ENCODE data around the gene ENTPD8. TPM values are rescaled to one million over a fixed set of nuclear protein-coding genes. Genes with fewer than 3 reads are reported as not detected.

The ENTPD8 gene
- polyA plus RNA-seq, 1 donor = 14.2 TPM

DNA sequence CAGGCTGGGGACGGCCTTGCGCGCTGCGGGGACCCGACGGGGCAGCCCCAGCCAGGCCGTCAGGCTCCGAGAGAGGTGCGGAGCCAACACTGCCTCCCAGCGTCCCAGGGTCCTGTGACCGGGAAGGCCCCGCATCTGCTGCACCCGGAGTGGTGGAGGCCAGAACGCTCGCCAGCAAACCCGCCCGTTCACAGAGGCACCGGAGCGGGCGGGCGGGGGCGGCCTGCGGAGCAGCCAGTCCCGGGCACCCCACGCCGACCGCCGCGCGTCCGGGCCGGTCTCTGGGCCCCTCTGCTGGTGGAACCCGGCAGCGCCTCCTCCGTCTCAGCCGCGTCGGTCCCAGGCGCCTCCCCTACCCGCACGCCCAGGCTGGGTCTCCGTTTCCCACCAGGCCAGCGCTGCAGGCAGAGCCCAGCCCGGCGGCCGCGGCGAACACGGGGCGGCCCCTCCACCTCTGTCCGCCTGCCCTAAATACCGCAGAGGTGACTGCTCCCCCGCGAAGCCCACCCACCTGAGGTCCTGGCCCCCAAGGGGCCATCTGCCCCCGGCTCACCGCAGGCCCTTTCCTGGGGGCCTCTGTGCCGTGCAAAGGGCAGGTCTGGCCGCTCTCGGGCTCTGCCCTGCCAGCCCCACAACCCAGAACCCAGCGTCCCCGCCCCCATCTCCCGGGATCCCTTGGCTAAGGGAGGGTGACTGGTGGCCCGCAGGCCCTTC lies 34.1 kb downstream of the ENTPD8 start:
- Histone ChIP-seq H3K4me1 (ENCODE audit: control insufficient read depth, insufficient read depth, low read length) (peaks cover 29% of the 10 kb centered on the region), H3K4me3 (ENCODE audit: low read length) (peak overlapping the region; percentile 46), H3K27ac (ENCODE audit: low read length) (peak overlapping the region; percentile 74), H3K9me3 (ENCODE audit: control insufficient read depth, low read depth, low read length) (peaks cover 3% of the 10 kb centered on the region), H3K27me3 (ENCODE audit: control insufficient read depth, insufficient read depth, low read length) (no peaks in the 10 kb centered on the region), H3K36me3 (ENCODE audit: control insufficient read depth, insufficient read depth, low read length) (no peaks in the 10 kb centered on the region)
- WGBS (ENCODE audit: insufficient coverage, low lambda C conversion rate) = no CpG with 5 or more reads among the region's 63 CpGs
- peak; percentile 77 to 89 for DNase-seq

- no peaks in the 10 kb centered on the region for H3K36me3 ChIP-seq (ENCODE audit: control insufficient read depth, insufficient read depth, low read length)
- 92% methylated on average over 2 of the region's 20 CpGs for WGBS (ENCODE audit: insufficient coverage, low lambda C conversion rate)
- peak overlapping the region; percentile 65 for H3K27ac ChIP-seq (ENCODE audit: low read length)
- no peaks in the 10 kb centered on the region for H3K27me3 ChIP-seq (ENCODE audit: control insufficient read depth, insufficient read depth, low read length)
- peak; percentile 73 to 90 for DNase-seq
- peaks cover 29% of the 10 kb centered on the region for H3K4me1 ChIP-seq (ENCODE audit: control insufficient read depth, insufficient read depth, low read length)
- H3K9me3 ChIP-seq (ENCODE audit: control insufficient read depth, low read depth, low read length) = peaks cover 3% of the 10 kb centered on the region
- peak overlapping the region; percentile 46 for H3K4me3 ChIP-seq (ENCODE audit: low read length)
Observed at GRCh38 chr9:137406085-137406760, 34.9 kb downstream of the ENTPD8 start.

DNA sequence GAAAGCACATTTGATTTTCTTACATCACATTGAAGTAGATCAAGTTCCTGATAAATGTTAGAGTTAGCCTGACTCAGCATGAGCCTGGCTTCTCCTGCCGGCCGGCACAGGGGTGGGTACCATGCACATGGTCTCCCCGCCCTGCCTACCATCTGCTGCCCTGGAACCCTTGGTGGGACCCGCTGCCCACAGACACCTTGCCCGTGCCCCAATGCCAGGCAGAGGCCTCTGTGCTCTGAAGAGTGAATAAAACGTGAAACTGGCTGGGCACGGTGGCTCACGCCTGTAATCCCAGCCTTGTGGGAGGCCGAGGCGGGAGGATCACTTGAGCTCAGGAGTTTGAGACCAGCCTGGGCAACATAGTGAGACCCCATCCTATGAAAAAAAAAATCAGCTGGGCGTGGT lies 35.5 kb downstream of the ENTPD8 start:
- 100% methylated on average over 1 of the region's 11 CpGs for WGBS (ENCODE audit: insufficient coverage, low lambda C conversion rate)
- H3K36me3 ChIP-seq (ENCODE audit: control insufficient read depth, insufficient read depth, low read length) = no peaks in the 10 kb centered on the region

GRCh38 chr9:137404961-137405567 lies 36.1 kb downstream of the ENTPD8 start:
- no CpG with 5 or more reads among the region's 24 CpGs for WGBS (ENCODE audit: insufficient coverage, low lambda C conversion rate)

More for the DNA sequence above, 35.5 kb downstream of the ENTPD8 start:
- Histone ChIP-seq H3K4me1 (ENCODE audit: control insufficient read depth, insufficient read depth, low read length) (peaks cover 33% of the 10 kb centered on the region), H3K27me3 (ENCODE audit: control insufficient read depth, insufficient read depth, low read length) (no peaks in the 10 kb centered on the region), H3K27ac (ENCODE audit: low read length) (peak overlapping the region; percentile 65), H3K4me3 (ENCODE audit: low read length) (peak overlapping the region; percentile 11), H3K9me3 (ENCODE audit: control insufficient read depth, low read depth, low read length) (peaks cover 3% of the 10 kb centered on the region)
- no peak for DNase-seq

DNA sequence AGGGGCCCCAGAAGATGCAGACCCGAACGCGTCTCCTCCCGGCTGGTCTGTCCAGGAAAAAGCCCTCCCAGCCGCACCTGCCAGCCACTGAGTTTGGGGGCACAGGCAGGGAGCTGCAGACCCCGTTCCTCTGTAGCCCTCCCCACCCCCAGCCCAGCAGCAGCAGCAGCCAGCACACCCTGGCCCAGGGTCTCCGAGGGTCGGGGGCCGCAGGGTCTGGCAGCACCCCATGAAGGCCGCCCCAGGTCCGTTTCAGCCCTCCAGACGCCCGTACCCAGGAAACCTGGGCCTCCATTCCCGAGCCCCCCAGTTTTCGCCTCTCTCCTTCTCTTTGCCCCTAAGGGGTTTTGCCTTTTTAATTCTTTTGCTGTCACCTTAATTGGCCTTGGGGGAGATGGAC lies 37.9 kb downstream of the ENTPD8 start:
- Histone ChIP-seq H3K36me3 (ENCODE audit: control insufficient read depth, insufficient read depth, low read length) (peaks cover 3% of the 10 kb centered on the region), H3K27ac (ENCODE audit: low read length) (no peak overlapping the region), H3K4me1 (ENCODE audit: control insufficient read depth, insufficient read depth, low read length) (peaks cover 49% of the 10 kb centered on the region), H3K27me3 (ENCODE audit: control insufficient read depth, insufficient read depth, low read length) (no peaks in the 10 kb centered on the region), H3K9me3 (ENCODE audit: control insufficient read depth, low read depth, low read length) (peaks cover 7% of the 10 kb centered on the region), H3K4me3 (ENCODE audit: low read length) (no peak overlapping the region)
- WGBS (ENCODE audit: insufficient coverage, low lambda C conversion rate) = 100% methylated on average over 1 of the region's 15 CpGs
- DNase-seq = no peak

More at GRCh38 chr9:137404961-137405567, 36.1 kb downstream of the ENTPD8 start:
- Histone ChIP-seq H3K36me3 (ENCODE audit: control insufficient read depth, insufficient read depth, low read length) (no peaks in the 10 kb centered on the region), H3K9me3 (ENCODE audit: control insufficient read depth, low read depth, low read length) (peaks cover 3% of the 10 kb centered on the region), H3K27ac (ENCODE audit: low read length) (peak overlapping the region; percentile 65), H3K27me3 (ENCODE audit: control insufficient read depth, insufficient read depth, low read length) (no peaks in the 10 kb centered on the region), H3K4me3 (ENCODE audit: low read length) (peak overlapping the region; percentile 11), H3K4me1 (ENCODE audit: control insufficient read depth, insufficient read depth, low read length) (peaks cover 34% of the 10 kb centered on the region)
- no peak for DNase-seq

- Histone ChIP-seq H3K27ac (ENCODE audit: low read length) (no peak overlapping the region), H3K36me3 (ENCODE audit: control insufficient read depth, insufficient read depth, low read length) (peaks cover 3% of the 10 kb centered on the region), H3K4me1 (ENCODE audit: control insufficient read depth, insufficient read depth, low read length) (peaks cover 49% of the 10 kb centered on the region), H3K27me3 (ENCODE audit: control insufficient read depth, insufficient read depth, low read length) (no peaks in the 10 kb centered on the region), H3K4me3 (ENCODE audit: low read length) (no peak overlapping the region), H3K9me3 (ENCODE audit: control insufficient read depth, low read depth, low read length) (peaks cover 10% of the 10 kb centered on the region)
- DNase-seq = no peak
- no CpG with 5 or more reads among the region's 11 CpGs for WGBS (ENCODE audit: insufficient coverage, low lambda C conversion rate)
Observed at GRCh38 chr9:137402746-137403145, 38.4 kb downstream of the ENTPD8 start.

- H3K36me3 ChIP-seq (ENCODE audit: control insufficient read depth, insufficient read depth, low read length) = peaks cover 7% of the 10 kb centered on the region
- H3K27ac ChIP-seq (ENCODE audit: low read length) = peak overlapping the region; percentile 80
- no peak for DNase-seq
- H3K27me3 ChIP-seq (ENCODE audit: control insufficient read depth, insufficient read depth, low read length) = no peaks in the 10 kb centered on the region
- H3K4me3 ChIP-seq (ENCODE audit: low read length) = no peak overlapping the region
- peaks cover 18% of the 10 kb centered on the region for H3K9me3 ChIP-seq (ENCODE audit: control insufficient read depth, low read depth, low read length)
- no CpG with 5 or more reads among the region's 60 CpGs for whole genome bisulfite sequencing (ENCODE audit: insufficient coverage, low lambda C conversion rate)
- H3K4me1 ChIP-seq (ENCODE audit: control insufficient read depth, insufficient read depth, low read length) = peaks cover 27% of the 10 kb centered on the region
Observed at GRCh38 chr9:137398561-137399468, 42.3 kb downstream of the ENTPD8 start.

DNA sequence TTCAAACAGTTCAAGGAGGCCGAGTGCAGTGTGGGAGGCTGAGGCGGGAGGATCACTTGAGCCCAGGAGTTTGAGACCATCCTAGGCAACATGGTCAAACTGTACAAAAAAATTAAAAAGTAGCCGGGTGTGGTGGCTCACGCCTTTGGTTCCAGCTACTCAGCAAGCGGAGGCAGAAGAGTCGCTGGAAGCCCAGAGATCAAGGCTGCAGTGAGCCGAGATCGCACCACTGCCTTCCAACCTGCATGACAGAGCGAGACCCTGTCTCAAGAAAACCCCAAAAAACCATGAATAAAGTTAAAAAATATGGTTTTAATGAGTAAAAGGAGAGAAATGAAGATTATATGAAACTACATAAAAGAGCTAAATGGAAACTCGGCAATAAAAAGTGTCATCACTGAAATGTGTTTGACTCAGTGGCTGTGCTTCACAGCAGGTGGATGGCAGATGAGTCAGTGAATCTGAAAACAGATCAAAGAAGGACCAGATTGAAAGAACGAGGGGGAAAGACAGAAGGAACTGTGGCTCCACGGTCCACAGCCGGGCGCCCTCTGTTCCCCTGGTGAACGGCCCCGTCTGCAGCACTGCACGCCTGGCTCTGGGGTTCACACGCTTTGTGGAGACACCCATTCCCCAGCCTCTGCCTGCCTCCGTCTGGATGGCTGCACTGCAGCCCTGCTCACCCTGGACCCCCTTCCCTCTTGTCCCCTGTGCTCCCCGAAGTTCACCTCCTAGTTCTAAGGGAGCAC lies 43.3 kb downstream of the ENTPD8 start:
- no peak for DNase-seq
- Histone ChIP-seq H3K27ac (ENCODE audit: low read length) (no peak overlapping the region), H3K36me3 (ENCODE audit: control insufficient read depth, insufficient read depth, low read length) (peaks cover 12% of the 10 kb centered on the region), H3K4me1 (ENCODE audit: control insufficient read depth, insufficient read depth, low read length) (peaks cover 23% of the 10 kb centered on the region), H3K9me3 (ENCODE audit: control insufficient read depth, low read depth, low read length) (peaks cover 19% of the 10 kb centered on the region), H3K4me3 (ENCODE audit: low read length) (no peak overlapping the region), H3K27me3 (ENCODE audit: control insufficient read depth, insufficient read depth, low read length) (no peaks in the 10 kb centered on the region)
- WGBS (ENCODE audit: insufficient coverage, low lambda C conversion rate) = 94% methylated on average over 5 of the region's 20 CpGs

- H3K4me1 ChIP-seq (ENCODE audit: control insufficient read depth, insufficient read depth, low read length) = peaks cover 20% of the 10 kb centered on the region
- no peak overlapping the region for H3K4me3 ChIP-seq (ENCODE audit: low read length)
- H3K36me3 ChIP-seq (ENCODE audit: control insufficient read depth, insufficient read depth, low read length) = peaks cover 19% of the 10 kb centered on the region
- H3K27me3 ChIP-seq (ENCODE audit: control insufficient read depth, insufficient read depth, low read length) = no peaks in the 10 kb centered on the region
- no CpG with 5 or more reads among the region's 26 CpGs for WGBS (ENCODE audit: insufficient coverage, low lambda C conversion rate)
- peaks cover 19% of the 10 kb centered on the region for H3K9me3 ChIP-seq (ENCODE audit: control insufficient read depth, low read depth, low read length)
- DNase-seq = no peak
- H3K27ac ChIP-seq (ENCODE audit: low read length) = no peak overlapping the region
Observed at GRCh38 chr9:137396634-137397367, 44.4 kb downstream of the ENTPD8 start.
